Osteoblast (primary cell): ENCODE measurements around the gene TNNC1. TPM values are rescaled to one million over a fixed set of nuclear protein-coding genes. Genes with fewer than 3 reads are reported as not detected.
A peak's percentile ranks its signal among the peaks of the same experiment; 100 is the strongest.

Experiments used
- DNase-seq: peaks from one replicate; pipeline ENCODE4 v3.0.0; 2011; ENCODE audit warnings: low spot score, mixed read lengths; ENCODE audit not compliant: insufficient read length; ENCODE audit errors: missing footprints
- H2AFZ ChIP-seq: 2 replicates; pipeline ENCODE4 v1.6.0; 2011; ENCODE audit warnings: mild to moderate bottlenecking, low read length
- H3K27ac ChIP-seq: 2 replicates; pipeline ENCODE4 v1.5.1; 2011; ENCODE audit warnings: mild to moderate bottlenecking, low read depth, low read length, moderate library complexity
- H3K27me3 ChIP-seq: 2 replicates; pipeline ENCODE4 v1.6.0; 2012; ENCODE audit warnings: mild to moderate bottlenecking, control low read depth, inconsistent platforms, low read length, moderate library complexity; ENCODE audit not compliant: insufficient read depth
- H3K36me3 ChIP-seq: 2 replicates; pipeline ENCODE4 v1.5.1; 2011; ENCODE audit warnings: mild to moderate bottlenecking, low read length, control low read depth, moderate library complexity; ENCODE audit not compliant: insufficient read depth
- H3K4me1 ChIP-seq: 2 replicates; pipeline ENCODE4 v1.5.1; 2011; ENCODE audit warnings: mild to moderate bottlenecking, low read length, control low read depth, moderate library complexity; ENCODE audit not compliant: insufficient read depth
- H3K4me2 ChIP-seq: 2 replicates; pipeline ENCODE4 v1.6.0; 2011; ENCODE audit warnings: mild to moderate bottlenecking, low read length; ENCODE audit not compliant: insufficient read depth
- H3K4me3 ChIP-seq: fragments of 200-600 bp; sonication (generic); 3 replicates; pipeline ENCODE4 v1.5.1; 2012; ENCODE audit warnings: mild to moderate bottlenecking, low read length, inconsistent platforms; ENCODE audit not compliant: insufficient read depth
- H3K79me2 ChIP-seq: 2 replicates; pipeline ENCODE4 v1.6.0; 2012; ENCODE audit warnings: mild to moderate bottlenecking, low read length, control low read depth, inconsistent platforms; ENCODE audit not compliant: insufficient read depth
- H3K9me3 ChIP-seq: 2 replicates; pipeline ENCODE4 v1.5.1; 2011; ENCODE audit warnings: low read depth, low read length, control low read depth
- H4K20me1 ChIP-seq: 2 replicates; pipeline ENCODE4 v1.6.0; 2012; ENCODE audit warnings: mild to moderate bottlenecking, low read length, control low read depth; ENCODE audit not compliant: insufficient read depth
- total RNA-seq: library from RNA; depleted of rRNA; stranded (reverse); fragments of >200 nt; gene quantifications from 2 replicates; pipeline ENCODE4 v1.2.3, GENCODE V29; 2012
- TF ChIP-seq, protein P1 (sequence below): IDR thresholded peaks from 2 replicates; pipeline ENCODE4 v1.5.1; 2011; ENCODE audit warnings: mild to moderate bottlenecking, low read depth, low read length, moderate library complexity; ENCODE audit errors: extremely low read depth

TNNC1 gene
- total RNA-seq, 1 donor: 0.36 TPM

DNA sequence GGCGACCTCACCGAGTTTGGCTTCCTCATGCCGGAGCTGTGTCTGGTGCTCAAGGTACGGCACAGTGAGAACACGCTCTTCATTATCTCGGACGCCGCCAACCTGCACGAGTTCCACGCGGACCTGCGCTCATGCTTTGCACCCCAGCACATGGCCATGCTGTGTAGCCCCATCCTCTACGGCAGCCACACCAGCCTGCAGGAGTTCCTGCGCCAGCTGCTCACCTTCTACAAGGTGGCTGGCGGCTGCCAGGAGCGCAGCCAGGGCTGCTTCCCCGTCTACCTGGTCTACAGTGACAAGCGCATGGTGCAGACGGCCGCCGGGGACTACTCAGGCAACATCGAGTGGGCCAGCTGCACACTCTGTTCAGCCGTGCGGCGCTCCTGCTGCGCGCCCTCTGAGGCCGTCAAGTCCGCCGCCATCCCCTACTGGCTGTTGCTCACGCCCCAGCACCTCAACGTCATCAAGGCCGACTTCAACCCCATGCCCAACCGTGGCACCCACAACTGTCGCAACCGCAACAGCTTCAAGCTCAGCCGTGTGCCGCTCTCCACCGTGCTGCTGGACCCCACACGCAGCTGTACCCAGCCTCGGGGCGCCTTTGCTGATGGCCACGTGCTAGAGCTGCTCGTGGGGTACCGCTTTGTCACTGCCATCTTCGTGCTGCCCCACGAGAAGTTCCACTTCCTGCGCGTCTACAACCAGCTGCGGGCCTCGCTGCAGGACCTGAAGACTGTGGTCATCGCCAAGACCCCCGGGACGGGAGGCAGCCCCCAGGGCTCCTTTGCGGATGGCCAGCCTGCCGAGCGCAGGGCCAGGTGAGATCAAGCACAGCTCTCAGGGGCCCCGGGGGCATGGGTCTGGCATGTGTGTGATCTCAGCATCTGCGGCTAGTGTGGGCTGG lies 34.2 kb upstream of the TNNC1 start:
- no peaks in the 10 kb centered on the region for H3K79me2 ChIP-seq
- TF ChIP-seq, protein P1, sequence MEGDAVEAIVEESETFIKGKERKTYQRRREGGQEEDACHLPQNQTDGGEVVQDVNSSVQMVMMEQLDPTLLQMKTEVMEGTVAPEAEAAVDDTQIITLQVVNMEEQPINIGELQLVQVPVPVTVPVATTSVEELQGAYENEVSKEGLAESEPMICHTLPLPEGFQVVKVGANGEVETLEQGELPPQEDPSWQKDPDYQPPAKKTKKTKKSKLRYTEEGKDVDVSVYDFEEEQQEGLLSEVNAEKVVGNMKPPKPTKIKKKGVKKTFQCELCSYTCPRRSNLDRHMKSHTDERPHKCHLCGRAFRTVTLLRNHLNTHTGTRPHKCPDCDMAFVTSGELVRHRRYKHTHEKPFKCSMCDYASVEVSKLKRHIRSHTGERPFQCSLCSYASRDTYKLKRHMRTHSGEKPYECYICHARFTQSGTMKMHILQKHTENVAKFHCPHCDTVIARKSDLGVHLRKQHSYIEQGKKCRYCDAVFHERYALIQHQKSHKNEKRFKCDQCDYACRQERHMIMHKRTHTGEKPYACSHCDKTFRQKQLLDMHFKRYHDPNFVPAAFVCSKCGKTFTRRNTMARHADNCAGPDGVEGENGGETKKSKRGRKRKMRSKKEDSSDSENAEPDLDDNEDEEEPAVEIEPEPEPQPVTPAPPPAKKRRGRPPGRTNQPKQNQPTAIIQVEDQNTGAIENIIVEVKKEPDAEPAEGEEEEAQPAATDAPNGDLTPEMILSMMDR: no peak
- no peak overlapping the region for H3K27ac ChIP-seq
- DNase-seq: peak; percentile 58
- no peak overlapping the region for H3K4me3 ChIP-seq
- H3K36me3 ChIP-seq: peaks cover 62% of the 10 kb centered on the region
- peaks cover 18% of the 10 kb centered on the region for H4K20me1 ChIP-seq
- no peaks in the 10 kb centered on the region for H3K9me3 ChIP-seq
- no peaks in the 10 kb centered on the region for H3K27me3 ChIP-seq
- H3K4me1 ChIP-seq: no peaks in the 10 kb centered on the region
- no peak overlapping the region for H3K4me2 ChIP-seq
- H2AFZ ChIP-seq: no peak overlapping the region

DNA sequence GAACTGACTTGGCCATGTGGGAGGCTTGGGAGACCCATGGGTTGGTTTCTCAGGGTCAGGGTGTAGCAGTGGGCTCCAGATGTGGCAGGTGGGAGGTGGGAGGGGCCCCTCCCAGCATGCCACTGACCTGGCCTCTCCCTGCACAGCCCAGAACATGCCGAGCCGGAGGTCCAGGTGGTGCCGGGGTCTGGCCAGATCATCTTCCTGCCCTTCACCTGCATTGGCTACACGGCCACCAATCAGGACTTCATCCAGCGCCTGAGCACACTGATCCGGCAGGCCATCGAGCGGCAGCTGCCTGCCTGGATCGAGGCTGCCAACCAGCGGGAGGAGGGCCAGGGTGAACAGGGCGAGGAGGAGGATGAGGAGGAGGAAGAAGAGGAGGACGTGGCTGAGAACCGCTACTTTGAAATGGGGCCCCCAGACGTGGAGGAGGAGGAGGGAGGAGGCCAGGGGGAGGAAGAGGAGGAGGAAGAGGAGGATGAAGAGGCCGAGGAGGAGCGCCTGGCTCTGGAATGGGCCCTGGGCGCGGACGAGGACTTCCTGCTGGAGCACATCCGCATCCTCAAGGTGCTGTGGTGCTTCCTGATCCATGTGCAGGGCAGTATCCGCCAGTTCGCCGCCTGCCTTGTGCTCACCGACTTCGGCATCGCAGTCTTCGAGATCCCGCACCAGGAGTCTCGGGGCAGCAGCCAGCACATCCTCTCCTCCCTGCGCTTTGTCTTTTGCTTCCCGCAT lies 33.4 kb upstream of the TNNC1 start:
- Histone ChIP-seq H3K79me2 (no peaks in the 10 kb centered on the region), H3K27ac (no peak overlapping the region), H3K36me3 (peaks cover 58% of the 10 kb centered on the region), H2AFZ (no peak overlapping the region), H4K20me1 (peaks cover 13% of the 10 kb centered on the region), H3K4me2 (no peak overlapping the region), H3K27me3 (no peaks in the 10 kb centered on the region), H3K4me1 (no peaks in the 10 kb centered on the region), H3K4me3 (no peak overlapping the region), H3K9me3 (no peaks in the 10 kb centered on the region)
- DNase-seq: peak; percentile 49
- TF ChIP-seq, protein P1: no peak

DNA sequence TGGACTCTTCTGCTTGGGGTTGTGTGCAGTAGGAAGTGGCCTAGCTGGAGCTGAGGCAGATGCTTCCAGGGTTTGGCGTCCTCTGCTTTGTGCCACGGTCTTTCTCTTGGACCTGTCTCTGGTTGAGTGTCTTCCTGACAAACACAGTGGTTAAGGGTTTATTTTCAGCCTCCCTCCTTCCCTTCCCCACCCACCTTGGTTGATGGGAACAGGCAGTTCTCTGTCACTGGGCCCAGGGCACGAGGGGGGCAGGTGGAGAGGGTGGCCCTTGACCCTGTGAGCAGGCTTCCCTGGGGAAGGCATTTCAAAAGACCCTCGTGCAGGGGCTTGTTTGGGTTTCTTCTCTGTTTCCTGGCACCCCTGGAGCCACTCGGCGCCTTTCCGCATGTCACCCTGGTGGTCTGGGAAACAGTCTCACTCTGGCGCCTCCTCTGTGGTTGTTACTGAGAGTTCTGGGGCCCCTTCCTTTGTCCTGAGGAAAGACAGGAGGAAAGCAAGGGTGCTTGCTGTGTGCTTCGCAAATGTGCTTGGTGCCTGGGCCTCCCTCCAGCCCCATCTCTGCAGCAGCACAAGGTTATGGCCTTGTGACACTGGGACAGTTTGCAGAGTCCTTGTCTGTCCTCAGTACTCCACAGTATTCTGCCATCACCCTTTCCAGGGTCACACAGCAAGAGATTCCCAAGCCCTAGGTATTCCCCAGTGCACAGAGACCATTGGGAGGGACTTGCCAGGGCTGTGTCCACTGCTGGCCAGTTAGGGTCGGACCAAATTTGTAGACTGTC lies 31.0 kb upstream of the TNNC1 start:
- Histone ChIP-seq H3K4me2 (no peak overlapping the region), H3K27ac (no peak overlapping the region), H3K79me2 (no peaks in the 10 kb centered on the region), H3K36me3 (peaks cover 64% of the 10 kb centered on the region), H3K4me1 (no peaks in the 10 kb centered on the region), H4K20me1 (peaks cover 18% of the 10 kb centered on the region), H2AFZ (no peak overlapping the region), H3K27me3 (no peaks in the 10 kb centered on the region), H3K9me3 (no peaks in the 10 kb centered on the region), H3K4me3 (no peak overlapping the region)
- TF ChIP-seq, protein P1: no peak
- DNase-seq: peak; percentile 73
